ENCODE data around the gene DPH7. TPM values are rescaled to one million over a fixed set of nuclear protein-coding genes. Genes with fewer than 3 reads are reported as not detected.
"Not testable (repeated sequence)": the region's sequence is repeated elsewhere in the genome, so short reads cannot be mapped to it uniquely, and the experiment has no call there.

DPH7 gene
- total RNA-seq, 2 donors from 2014 or later: 15.9 to 17.7 TPM

- no peak for DNase-seq (ENCODE audit: low spot score)
- intact Hi-C loops (cut with DNase I): no loop called here
Measured at GRCh38 chr9:137583347-137583746, 4.6 kb upstream of the DPH7 start.

GRCh38 chr9:137582286-137582860, 3.6 kb upstream of the DPH7 start:
- DNase-seq (ENCODE audit: low spot score): no peak
- intact Hi-C loops (cut with DNase I): no loop called here

GRCh38 chr9:137581361-137582285, 2.9 kb upstream of the DPH7 start:
- no peak for DNase-seq (ENCODE audit: low spot score)
- intact Hi-C loops (cut with DNase I): no loop called here

GRCh38 chr9:137580954-137581322, 2.2 kb upstream of the DPH7 start:
- intact Hi-C loops (cut with DNase I): no loop called here
- DNase-seq (ENCODE audit: low spot score): no peak

- intact Hi-C loops (cut with DNase I): no loop called here
- DNase-seq (ENCODE audit: low spot score): no peak
Measured at GRCh38 chr9:137580209-137580953, 1.7 kb upstream of the DPH7 start.

GRCh38 chr9:137579259-137579604, 507 bp upstream of the DPH7 start:
- intact Hi-C loops (cut with DNase I): no loop called here
- DNase-seq (ENCODE audit: low spot score): no peak

GRCh38 chr9:137575716-137576411, 2.9 kb downstream of the DPH7 start:
- no peak for DNase-seq (ENCODE audit: low spot score)
- intact Hi-C loops (cut with DNase I): no loop called here

- intact Hi-C loops (cut with DNase I): no loop called here
- no peak for DNase-seq (ENCODE audit: low spot score)
Measured at GRCh38 chr9:137575364-137575715, 3.4 kb downstream of the DPH7 start.

GRCh38 chr9:137574192-137574591, 4.5 kb downstream of the DPH7 start:
- intact Hi-C loops (cut with DNase I): no loop called here

GRCh38 chr9:137570566-137570965, 8.2 kb downstream of the DPH7 start:
- intact Hi-C loops (cut with DNase I): no loop called here
- DNase-seq (ENCODE audit: low spot score): no peak

More at GRCh38 chr9:137574192-137574591, 4.5 kb downstream of the DPH7 start:
- DNase-seq (ENCODE audit: low spot score): no peak

GRCh38 chr9:137569609-137570203, 9.0 kb downstream of the DPH7 start:
- intact Hi-C loops (cut with DNase I): no loop called here
- DNase-seq (ENCODE audit: low spot score): no peak

GRCh38 chr9:137568445-137568844, 10.3 kb downstream of the DPH7 start:
- intact Hi-C loops (cut with DNase I); DNase-seq (ENCODE audit: low spot score): not testable (repeated sequence)

GRCh38 chr9:137564817-137565411, 13.8 kb downstream of the DPH7 start:
- no peak for DNase-seq (ENCODE audit: low spot score)
- intact Hi-C loops (cut with DNase I): no loop called here

- intact Hi-C loops (cut with DNase I): no loop called here
- DNase-seq (ENCODE audit: low spot score): no peak
Measured at GRCh38 chr9:137564134-137564533, 14.6 kb downstream of the DPH7 start.

GRCh38 chr9:137558127-137558526, 20.6 kb downstream of the DPH7 start:
- DNase-seq (ENCODE audit: low spot score): no peak
- intact Hi-C loops (cut with DNase I): no loop called here

- intact Hi-C loops (cut with DNase I): no loop called here
- no peak for DNase-seq (ENCODE audit: low spot score)
Measured at GRCh38 chr9:137556069-137556838, 22.5 kb downstream of the DPH7 start.

- intact Hi-C loops (cut with DNase I): no loop called here
- DNase-seq (ENCODE audit: low spot score): no peak
Measured at GRCh38 chr9:137555179-137555578, 23.5 kb downstream of the DPH7 start.

GRCh38 chr9:137554349-137554748, 24.4 kb downstream of the DPH7 start:
- intact Hi-C loops (cut with DNase I): no loop called here
- DNase-seq (ENCODE audit: low spot score): no peak

Measured in posterior vena cava (tissue), 2 donors.